GM18505 (cell line): ENCODE measurements around the gene SLC4A2.

Source experiments
- ATAC-seq: cut with Tn5 transposase; IDR thresholded peaks from one replicate; pipeline ENCODE4 v1.9.1; 2021; ENCODE audit not compliant: unreplicated experiment
- POLR2A ChIP-seq: IDR thresholded peaks from 4 replicates; pipeline ENCODE4 v1.6.1; 2011; ENCODE audit warnings: borderline replicate concordance; ENCODE audit not compliant: insufficient read depth, insufficient read length; ENCODE audit errors: extremely low read depth

SLC4A2 gene

DNA sequence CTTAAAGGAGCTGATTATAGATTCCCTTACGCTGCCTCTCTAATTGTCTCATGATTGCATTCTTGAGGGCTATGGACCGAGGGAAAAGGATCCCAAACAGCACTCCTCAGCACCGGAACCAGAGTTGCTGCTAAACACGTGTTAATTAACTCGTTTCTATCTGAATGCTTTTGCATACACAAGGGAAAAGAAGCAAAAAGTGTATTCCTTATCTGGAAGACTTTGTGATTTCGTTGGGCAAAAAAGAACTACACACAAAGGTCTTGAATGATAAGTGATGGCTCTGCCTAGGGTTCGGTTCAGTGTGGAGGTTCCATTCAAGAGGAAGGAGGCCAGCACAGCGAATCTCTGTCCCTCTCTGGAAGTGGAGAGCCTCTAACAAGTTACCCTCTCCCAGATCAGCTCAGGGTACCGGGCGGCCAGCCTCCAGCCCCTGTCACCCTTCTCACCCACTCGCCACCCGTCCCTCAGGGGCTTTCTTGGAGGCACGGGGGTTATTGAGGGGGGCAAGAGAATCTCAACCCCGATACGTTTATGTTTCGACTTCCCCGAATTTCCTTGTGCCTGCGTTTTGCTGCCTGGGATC is 515 bp upstream of the SLC4A2 start:
- no peak for TF ChIP-seq POLR2A
- no peak for ATAC-seq

DNA sequence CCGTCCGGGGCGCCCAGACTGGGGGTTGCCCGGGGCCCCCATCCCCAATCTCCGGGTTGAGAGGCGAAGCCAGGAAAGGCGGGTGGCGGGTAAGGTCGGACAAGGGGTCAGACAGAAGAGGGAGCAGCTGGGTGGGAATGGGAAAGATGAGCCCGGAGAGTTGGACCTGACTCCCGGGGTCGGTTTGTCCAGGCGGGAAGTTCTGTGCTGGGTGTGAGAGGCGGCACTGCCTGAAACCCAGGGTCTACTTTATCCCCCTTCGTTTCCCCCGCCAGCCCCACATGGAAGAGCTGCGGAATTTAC is 675 bp downstream of the SLC4A2 start:
- no peak for ATAC-seq
- TF ChIP-seq POLR2A: no peak

DNA sequence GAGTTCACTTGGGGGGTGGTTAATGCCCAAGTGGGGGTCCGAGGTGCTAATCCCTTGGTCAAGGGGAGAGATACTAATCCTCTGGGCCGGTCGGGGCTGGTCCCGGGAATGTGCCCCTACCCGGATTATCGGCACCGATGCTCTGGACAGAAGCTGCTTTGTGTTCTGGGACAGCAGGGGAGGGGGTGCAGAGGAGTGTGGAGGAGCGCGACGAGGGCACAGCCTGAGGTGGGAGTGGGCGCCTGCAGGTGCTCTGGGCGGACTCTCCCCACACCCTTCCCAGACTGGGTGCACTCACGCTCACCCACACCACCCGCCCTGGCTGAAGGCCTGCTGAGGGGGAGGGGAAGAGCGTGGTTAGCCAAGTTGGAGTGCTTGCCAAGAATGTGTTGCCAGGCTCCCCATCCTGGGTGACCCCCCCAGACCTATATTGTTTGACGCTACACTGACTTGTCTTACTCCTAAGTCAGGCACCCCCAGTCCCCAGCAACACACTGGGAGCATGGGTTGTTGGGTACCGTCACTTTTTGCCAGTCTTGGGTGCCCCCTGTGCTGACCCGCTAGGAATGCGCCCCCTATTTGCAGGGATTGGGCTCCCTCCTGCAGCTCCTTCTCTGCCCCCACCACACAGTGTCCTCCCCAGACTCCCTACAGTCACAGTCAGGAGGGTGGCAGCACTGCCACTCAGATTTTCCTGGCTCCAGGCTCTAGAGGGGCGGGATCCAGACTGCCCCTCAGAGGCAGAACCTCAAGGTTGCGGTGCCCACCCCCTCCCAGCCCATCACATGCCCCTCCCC is 1.2 kb downstream of the SLC4A2 start:
- no peak for ATAC-seq
- no peak for TF ChIP-seq POLR2A

DNA sequence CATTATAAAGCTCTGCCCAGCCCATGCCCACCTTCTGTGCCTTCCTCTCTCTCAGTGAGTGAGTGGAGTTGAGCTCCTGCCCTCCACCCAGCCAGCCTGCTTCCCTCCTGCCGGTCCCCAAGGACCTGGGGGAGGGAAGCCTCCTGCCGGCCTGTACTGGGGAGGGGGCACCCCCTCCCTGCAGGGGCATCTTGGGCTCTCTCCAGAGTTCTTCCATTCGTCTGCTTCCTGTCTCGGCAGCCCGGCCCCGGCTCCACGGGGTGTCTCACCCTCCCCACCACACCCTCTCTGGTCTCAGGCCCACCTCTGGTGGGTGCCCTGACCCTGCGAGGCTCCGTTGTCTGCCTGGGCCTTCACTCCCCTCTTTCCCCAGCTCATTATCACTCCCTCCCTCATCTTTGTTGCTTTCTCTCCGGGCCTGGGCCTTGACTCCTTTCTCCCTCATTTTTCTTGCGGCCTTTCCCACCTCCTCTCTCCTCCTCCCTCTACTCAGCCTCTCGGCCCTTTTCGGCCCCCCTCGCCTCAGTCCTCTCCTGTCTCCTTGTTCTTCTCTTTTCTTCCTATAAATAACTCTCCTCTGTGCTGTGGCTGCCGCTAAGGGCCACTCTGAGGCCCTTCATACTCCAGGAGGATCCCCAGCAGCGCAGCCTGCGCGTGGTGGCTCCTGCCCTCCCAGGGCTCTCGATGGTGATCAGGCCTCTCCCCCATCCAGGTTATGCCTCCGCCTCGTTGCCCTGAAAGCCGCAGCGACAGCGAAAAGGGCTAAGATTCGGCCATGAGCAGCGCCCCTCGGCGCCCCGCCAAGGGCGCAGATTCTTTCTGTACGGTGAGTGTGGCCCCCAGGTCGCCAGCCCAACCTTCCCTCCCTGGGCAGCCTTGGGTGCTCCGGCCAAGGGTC is 2.1 kb downstream of the SLC4A2 start:
- TF ChIP-seq POLR2A: no peak
- ATAC-seq: no peak

DNA sequence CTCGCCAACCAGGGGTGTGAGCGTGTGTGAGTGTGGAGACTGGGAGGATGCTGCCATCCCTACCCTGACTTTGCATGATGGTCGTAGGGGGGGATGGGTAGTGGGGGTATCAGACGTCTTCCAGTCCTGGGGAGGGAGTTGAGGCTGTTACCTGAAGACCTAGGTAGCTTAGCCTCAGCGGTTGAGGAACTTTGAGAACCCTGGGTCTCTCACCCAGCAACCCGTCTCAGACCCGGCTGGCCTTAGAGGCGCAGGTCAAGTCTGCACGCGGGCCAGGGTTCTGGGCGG is 2.7 kb downstream of the SLC4A2 start:
- no peak for ATAC-seq
- TF ChIP-seq POLR2A: no peak

DNA sequence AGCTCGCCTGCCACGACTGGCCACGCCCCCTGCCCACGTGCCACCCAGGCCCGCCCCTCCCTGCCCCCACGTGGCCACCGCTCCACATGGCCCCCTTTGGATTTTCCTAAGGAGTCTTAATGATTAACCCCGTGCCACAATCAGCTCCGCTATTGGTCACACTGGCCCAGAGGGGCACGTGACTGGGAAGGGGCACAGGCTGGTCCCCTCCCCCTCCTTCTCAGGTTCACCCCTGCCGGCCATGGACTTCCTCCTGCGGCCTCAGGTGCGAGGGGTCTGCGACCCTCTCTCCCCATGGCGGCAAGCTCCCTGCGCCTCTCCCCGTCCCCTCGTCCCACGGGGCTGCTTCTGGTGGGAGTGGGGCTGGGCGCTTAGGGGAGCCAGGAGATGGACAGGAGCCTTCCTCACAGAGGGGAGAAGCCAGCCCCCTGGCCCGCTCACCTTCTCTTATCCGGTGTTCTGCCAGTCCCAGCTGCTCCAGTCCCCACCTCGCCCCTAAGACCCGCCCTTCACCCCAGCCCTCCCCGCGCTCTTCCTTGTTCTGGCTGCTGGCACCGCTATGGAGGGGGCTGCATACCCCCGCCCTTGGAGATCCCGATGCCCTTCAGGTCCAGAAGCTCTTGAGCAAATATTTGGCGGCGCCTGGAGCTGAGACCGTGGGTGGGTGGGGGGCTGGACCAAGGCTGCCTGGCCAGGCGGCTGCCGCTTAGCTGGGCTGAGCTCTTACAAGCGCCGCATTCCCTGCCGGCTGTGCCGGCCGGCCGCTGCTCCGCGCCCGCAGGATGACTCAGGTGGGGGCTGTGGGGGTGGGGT is 3.2 kb downstream of the SLC4A2 start:
- TF ChIP-seq POLR2A: no peak
- no peak for ATAC-seq

DNA sequence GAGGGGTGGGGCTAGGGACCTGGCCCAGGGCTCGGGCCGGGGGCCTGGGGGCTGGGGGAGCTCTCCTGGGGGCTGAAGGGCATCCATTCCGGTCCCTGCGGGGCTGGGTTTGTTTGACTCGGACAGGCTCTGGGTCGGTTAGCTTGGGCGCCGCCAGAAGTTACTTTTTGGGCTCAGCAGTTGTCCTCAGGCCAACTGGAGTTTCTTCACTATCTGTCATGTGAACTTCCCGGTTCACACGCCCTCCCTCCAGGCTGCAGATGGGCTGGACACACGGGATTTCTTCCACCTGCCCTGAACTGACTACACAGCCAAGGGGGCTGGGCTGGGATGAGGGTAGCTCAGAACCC is 3.8 kb downstream of the SLC4A2 start:
- no peak for ATAC-seq
- no peak for TF ChIP-seq POLR2A

DNA sequence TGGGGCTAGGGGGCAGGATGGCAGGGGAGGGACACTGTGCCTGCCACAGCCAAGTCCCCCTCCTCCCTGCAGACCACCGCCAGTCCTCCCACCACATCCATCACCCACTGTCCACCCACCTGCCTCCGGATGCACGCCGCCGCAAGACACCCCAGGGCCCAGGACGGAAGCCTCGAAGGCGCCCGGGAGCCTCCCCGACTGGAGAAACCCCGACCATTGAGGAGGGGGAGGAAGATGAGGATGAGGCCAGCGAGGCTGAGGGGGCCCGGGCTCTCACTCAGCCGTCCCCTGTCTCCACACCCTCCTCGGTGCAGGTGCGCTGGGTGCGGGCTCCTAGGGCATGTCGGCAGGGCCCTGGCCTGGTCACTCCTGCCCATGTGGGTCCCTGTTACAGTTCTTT is 5.1 kb downstream of the SLC4A2 start:
- no peak for TF ChIP-seq POLR2A
- ATAC-seq: no peak

DNA sequence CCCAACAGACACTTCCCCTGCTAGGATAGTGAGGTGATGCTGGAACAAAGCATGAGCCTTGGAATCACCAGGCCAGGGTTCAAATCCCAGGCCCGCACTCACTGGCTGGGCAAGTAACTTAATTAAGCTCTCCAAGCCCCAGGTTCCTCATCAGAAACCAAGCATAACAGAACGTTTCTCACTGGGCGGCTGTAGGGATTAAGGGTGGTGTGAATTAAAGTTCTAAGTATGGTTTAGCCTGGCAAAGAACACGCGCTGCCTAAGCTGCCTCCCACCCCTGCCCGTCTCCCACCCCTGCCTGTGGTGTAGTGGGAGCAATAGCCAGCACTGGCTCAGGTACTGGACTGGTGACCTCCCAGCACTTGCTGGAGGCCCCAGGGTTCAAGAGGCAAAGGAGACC is 5.6 kb downstream of the SLC4A2 start:
- ATAC-seq: no peak
- no peak for TF ChIP-seq POLR2A

DNA sequence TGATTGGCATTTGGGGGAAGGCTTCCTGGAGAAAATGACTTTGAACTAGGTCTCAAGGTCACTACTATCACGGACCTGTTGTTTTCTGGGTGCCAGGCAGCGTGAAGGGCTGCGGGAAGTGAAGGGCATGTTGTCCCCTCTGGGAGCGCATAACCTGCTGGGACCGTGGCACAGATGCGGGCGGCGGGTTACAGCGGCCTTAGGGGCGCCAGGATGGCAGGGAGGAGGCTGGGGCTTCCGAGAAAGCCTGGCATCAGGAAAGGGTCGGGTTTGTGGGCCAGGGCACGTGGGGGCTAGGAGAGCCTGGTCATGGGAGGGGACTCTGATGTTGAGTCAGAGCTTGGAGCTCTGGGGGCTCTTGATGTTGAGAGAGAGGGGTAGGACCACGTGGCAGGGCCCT is 6.1 kb downstream of the SLC4A2 start:
- ATAC-seq: no peak
- no peak for TF ChIP-seq POLR2A

DNA sequence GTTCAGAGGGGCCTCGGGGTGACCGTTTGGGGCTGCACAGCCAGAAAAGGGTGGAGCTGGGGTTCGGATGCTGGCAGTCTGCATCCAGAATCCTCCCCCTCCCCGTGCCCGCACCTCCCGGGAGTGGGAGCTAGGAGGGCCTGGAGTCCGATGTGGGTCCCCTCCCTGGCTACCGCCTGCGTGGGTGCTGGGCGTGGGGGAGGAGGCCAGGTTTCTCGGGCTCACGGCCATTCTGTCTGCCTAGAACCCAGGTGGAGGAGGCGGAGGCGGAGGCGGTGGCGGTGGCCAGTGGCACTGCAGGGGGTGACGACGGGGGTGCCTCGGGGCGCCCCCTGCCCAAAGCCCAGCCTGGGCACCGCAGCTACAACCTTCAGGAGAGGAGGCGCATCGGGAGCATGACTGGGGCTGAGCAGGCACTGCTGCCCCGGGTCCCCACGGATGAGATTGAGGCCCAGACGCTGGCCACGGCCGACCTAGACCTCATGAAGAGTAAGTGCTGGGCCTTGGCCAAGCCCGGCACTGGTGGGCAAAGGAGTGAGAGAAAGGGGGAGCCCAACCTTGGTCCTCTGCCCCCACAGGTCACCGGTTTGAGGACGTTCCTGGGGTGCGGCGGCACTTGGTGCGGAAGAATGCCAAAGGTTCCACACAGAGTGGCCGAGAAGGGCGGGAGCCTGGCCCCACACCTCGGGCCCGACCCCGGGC is 7.0 kb downstream of the SLC4A2 start:
- ATAC-seq: no peak
- no peak for TF ChIP-seq POLR2A

DNA sequence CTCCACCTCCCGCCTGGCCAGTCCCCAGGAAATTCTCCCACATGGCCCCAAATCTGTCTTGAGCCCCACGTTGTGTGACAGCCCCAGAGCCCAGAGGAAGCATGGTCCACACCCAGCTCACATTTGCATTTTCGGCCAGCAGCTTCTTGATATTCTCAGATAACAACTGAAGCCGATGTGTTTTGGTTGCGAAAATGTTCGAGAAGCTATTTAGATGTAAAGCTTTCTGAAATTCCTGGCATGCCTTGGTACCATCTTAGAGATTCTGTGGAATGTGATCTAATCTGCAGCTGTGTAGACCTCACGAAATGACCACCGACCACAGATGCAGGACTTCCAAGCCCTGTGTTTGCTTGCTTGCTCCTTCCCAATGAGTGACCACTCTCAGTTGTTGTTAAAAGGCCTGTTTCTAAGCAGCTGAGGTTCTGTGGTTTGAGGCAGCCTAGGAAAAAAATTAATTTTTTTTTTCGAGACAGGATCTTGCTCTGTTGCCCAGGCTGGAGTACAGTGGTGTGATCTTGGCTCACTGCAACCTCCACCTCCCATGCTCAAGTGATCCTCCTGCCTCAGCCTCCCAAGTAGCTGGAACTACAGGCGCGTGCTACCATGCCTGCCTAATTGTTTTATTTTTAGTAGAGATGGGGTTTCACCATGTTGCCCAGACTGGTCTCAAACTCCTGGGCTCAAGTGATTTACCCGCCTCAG is 8.8 kb downstream of the SLC4A2 start:
- ATAC-seq: no peak
- no peak for TF ChIP-seq POLR2A

DNA sequence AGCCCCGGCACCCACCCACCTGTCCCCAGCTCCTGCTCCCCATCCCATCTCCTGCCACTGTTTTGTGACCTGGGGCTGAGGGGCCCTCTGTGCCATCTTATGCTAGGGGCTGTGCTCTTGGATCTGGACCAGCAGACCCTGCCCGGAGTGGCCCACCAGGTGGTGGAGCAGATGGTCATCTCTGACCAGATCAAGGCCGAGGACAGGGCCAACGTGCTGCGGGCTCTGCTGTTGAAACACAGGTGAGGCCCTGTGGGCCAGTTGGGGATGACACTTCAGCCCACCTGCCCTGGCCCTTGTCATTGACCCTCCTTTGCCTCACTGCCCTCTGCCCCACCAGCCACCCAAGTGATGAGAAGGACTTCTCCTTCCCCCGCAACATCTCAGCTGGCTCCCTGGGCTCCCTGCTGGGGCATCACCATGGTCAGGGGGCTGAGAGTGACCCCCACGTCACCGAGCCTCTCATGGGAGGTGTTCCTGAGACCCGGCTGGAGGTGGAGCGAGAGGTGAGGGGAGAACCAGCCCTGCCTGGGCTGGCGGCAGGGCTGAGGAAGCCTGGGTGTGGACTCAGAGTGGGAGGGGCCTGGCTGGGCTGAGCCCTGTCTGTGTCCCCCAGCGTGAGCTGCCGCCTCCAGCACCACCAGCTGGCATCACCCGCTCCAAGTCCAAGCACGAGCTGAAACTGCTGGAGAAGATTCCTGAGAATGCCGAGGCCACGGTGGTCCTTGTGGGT is 10.6 kb downstream of the SLC4A2 start:
- no peak for ATAC-seq
- no peak for TF ChIP-seq POLR2A

DNA sequence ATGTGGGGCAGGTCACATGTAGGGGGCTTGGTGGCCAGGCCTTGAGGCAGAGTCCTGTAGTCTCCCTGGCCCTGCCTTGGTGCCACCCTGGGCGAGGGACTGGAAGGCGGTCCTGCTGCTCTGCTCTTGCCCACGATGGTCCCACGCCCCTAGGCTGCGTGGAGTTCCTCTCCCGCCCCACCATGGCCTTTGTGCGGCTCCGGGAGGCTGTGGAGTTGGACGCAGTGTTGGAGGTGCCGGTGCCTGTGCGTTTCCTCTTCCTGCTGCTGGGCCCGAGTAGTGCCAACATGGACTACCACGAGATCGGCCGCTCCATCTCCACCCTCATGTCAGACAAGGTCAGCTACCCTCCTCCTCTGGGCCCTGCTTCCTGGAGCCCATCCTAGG is 11.2 kb downstream of the SLC4A2 start:
- TF ChIP-seq POLR2A: no peak
- no peak for ATAC-seq
